GM18499 (cell line): ENCODE data around the gene CDK13.
"Not testable (repeated sequence)": the region's sequence is repeated elsewhere in the genome, so short reads cannot be mapped to it uniquely, and the experiment has no call there.

Experiments
- ATAC-seq: cut with Tn5 transposase; IDR thresholded peaks from one replicate; pipeline ENCODE4 v1.9.1; 2021; ENCODE audit warnings: moderate number of reproducible peaks; ENCODE audit not compliant: insufficient read depth, unreplicated experiment

CDK13 gene

GRCh38 chr7:40141916-40142315, 191.9 kb downstream of the CDK13 start:
- not testable (repeated sequence) for ATAC-seq

DNA sequence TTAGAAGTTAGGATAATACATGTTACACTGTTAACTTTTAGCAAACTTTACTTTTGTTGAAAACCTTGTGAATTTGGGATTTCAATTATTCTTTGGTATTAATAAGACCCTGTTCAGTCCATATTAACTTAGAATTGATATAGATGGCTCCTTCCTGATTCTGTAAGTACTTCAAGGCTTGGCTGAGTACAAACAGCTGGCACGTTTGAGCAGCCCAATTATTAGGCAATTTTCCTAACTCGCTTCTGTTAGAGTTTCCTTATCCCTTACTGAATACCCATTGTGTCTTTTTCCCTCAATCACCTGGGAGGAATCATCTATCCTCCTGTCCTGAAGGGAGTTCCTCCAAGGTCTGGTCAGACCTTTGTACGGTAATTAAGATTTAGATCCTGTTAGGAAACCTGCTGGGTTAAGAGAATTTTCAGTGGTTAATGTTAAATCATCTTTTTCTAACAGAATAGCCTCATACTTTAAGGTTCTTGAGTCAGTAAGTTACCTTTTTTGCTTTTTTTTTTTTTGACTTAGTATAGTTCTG, 195.6 kb downstream of the CDK13 start:
- not testable (repeated sequence) for ATAC-seq

DNA sequence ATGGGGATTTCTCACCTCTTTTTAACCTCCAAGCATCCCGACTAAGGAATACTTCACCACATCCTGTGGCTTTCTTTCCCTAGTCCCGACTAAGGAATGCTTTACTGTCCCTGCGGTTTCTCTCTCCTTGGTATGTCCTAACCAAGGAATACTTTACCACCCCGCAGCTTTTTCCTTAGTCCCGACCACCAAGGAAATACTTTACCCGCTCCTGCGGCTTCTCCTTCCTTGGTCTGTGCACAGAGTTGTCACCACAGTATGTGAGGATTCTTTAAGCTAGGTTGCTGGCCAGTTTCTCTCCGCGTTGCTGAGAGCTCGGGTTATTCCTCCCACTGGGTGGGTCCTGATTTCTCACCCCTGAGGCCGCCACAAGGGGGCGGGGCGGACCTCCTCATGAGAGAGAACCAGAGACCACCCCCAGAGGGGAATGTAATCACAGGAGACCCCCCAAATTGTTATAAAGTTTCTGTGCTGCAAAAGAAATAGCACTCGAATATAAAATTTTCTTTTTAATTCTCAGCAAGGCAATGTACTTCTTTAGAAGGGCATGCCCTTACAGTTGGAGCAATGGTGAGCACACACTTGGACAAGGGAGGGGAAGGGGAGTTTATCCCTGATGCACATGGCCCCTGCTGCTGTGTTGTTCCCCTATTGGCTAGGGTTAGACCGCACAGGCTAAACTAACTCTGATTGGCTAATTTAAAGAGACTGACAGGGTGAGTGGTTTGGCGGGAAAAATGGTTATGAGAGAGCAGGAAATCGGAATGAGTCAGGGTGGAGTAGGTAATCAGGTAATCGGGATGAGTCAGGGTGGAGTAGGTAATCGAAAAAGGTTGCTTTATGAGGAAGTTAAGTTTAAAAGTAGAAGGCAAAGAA, 197.6 kb downstream of the CDK13 start:
- no peak for ATAC-seq

DNA sequence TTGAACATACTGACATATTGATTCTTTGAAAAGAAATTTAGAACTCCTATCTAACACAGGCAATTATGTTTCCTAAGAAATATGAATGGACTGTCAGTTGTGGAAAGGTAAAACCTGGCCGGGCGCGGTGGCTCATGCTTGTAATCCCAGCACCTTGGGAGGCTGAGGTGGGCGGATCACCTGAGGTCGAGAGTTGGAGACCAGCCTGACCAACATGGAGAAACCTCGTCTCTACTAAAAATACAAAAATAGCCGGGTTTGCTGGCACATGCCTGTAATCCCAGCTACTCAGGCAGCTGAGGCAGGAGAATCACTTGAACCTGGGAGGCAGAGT, 198.2 kb downstream of the CDK13 start:
- ATAC-seq: not testable (repeated sequence)

- no peak for ATAC-seq
These were observed 198.6 kb downstream of the CDK13 start for GRCh38 chr7:40148671-40149070.
